CD14-positive monocyte (primary cell): ENCODE results near the gene ANO4. TPM values are rescaled to one million over a fixed set of nuclear protein-coding genes. Genes with fewer than 3 reads are reported as not detected.

ENCODE experiments used
- DNase-seq, 3 donors: peaks; one replicate each; pipeline ENCODE4 v3.0.0-alpha.2; 2011 to 2022
- H2AFZ ChIP-seq: 2 replicates; pipeline ENCODE4 v1.6.0; 2012; ENCODE audit warnings: mild to moderate bottlenecking, low read depth, low read length, inconsistent platforms; ENCODE audit not compliant: insufficient read depth, poor library complexity, severe bottlenecking
- H3K27ac ChIP-seq, 2 donors: 1 replicate in 1 of 2; 2 replicates in 1 of 2; pipeline ENCODE4 v1.5.1; 2012 to 2013; ENCODE audit warnings: low read length in 2 of 2, control low read depth in 1 of 2, inconsistent platforms in 1 of 2, low read depth in 1 of 2, mild to moderate bottlenecking in 1 of 2
- H3K27me3 ChIP-seq, 2 donors: one replicate each; pipeline versions ENCODE4 v1.6.0 to v1.6.1; 2011 to 2013; ENCODE audit warnings: low read length in 2 of 2; ENCODE audit not compliant: control insufficient read depth in 2 of 2, insufficient read depth in 2 of 2
- H3K36me3 ChIP-seq, 2 donors: replicated peaks in 1 of 2; 1 replicate in 1 of 2; 2 replicates in 1 of 2; pipeline versions ENCODE4 v1.5.1 to v1.6.1; 2012 to 2013; ENCODE audit warnings: low read length in 2 of 2, control low read depth in 1 of 2, inconsistent platforms in 1 of 2, mild to moderate bottlenecking in 1 of 2; ENCODE audit not compliant: insufficient read depth in 2 of 2, control insufficient read depth in 1 of 2
- H3K4me1 ChIP-seq, 2 donors: 1 replicate in 1 of 2; 2 replicates in 1 of 2; pipeline versions ENCODE4 v1.5.1 to v1.6.1; 2012 to 2013; ENCODE audit warnings: low read length in 2 of 2, control low read depth in 1 of 2, inconsistent platforms in 1 of 2, mild to moderate bottlenecking in 1 of 2, moderate library complexity in 1 of 2; ENCODE audit not compliant: insufficient read depth in 2 of 2, control insufficient read depth in 1 of 2
- H3K4me2 ChIP-seq: replicated peaks from 2 replicates; pipeline ENCODE3; 2012; ENCODE audit warnings: low read length, moderate library complexity, mild to moderate bottlenecking; ENCODE audit not compliant: poor library complexity, severe bottlenecking; ENCODE audit errors: extremely low read depth
- H3K4me3 ChIP-seq, 3 experiments: fragments of 200-600 bp in 1 of 3; sonication (generic) in 1 of 3; replicated peaks in 1 of 3; 1 replicate in 2 of 3; 2 replicates in 1 of 3; pipeline ENCODE4 v1.5.1; 2011 to 2013; ENCODE audit warnings: low read length in 3 of 3, mild to moderate bottlenecking in 3 of 3, control low read depth in 2 of 3, low read depth in 2 of 3, inconsistent platforms in 1 of 3, moderate library complexity in 1 of 3
- H3K79me2 ChIP-seq: 2 replicates; pipeline ENCODE4 v1.6.0; 2012; ENCODE audit warnings: mild to moderate bottlenecking, control low read depth, inconsistent platforms, low read length, moderate library complexity; ENCODE audit not compliant: insufficient read depth
- H3K9ac ChIP-seq: 2 replicates; pipeline ENCODE4 v1.6.0; 2017; ENCODE audit warnings: low read length, mild to moderate bottlenecking; ENCODE audit not compliant: insufficient read depth, poor library complexity, severe bottlenecking
- H3K9me3 ChIP-seq, 2 donors: replicated peaks in 1 of 2; 1 replicate in 1 of 2; 2 replicates in 1 of 2; pipeline versions ENCODE4 v1.5.1 to v1.6.1; 2012 to 2013; ENCODE audit warnings: low read length in 2 of 2, control low read depth in 1 of 2; ENCODE audit not compliant: control insufficient read depth in 1 of 2, insufficient read depth in 1 of 2
- H4K20me1 ChIP-seq: 2 replicates; pipeline ENCODE4 v1.6.0; 2012; ENCODE audit warnings: mild to moderate bottlenecking, low read length, control low read depth, moderate library complexity; ENCODE audit not compliant: insufficient read depth
- H3K27ac Mint-ChIP-seq, 7 donors: one replicate each; pipeline ENCODE4 v1.8.0; 2020; ENCODE audit warnings: mild to moderate bottlenecking in 7 of 7, mixed read lengths in 7 of 7, moderate library complexity in 6 of 7, inconsistent platforms in 2 of 7
- H3K27me3 Mint-ChIP-seq, 3 donors: one replicate each; pipeline ENCODE4 v1.8.0; 2021 to 2022; ENCODE audit warnings: low read depth in 3 of 3, mild to moderate bottlenecking in 3 of 3, mixed read lengths in 3 of 3, moderate library complexity in 3 of 3, inconsistent platforms in 1 of 3
- H3K36me3 Mint-ChIP-seq, 2 donors: one replicate each; pipeline ENCODE4 v1.8.0; 2020; ENCODE audit warnings: mixed read lengths in 2 of 2, inconsistent platforms in 1 of 2, mild to moderate bottlenecking in 1 of 2
- H3K4me1 Mint-ChIP-seq: one replicate; pipeline ENCODE4 v1.8.0; 2020; ENCODE audit warnings: mild to moderate bottlenecking, mixed read lengths
- H3K4me3 Mint-ChIP-seq, 2 donors: one replicate each; pipeline ENCODE4 v1.8.0; 2020; ENCODE audit warnings: mild to moderate bottlenecking in 2 of 2, mixed read lengths in 2 of 2, moderate library complexity in 1 of 2
- H3K9me3 Mint-ChIP-seq, 7 donors: one replicate each; pipeline ENCODE4 v1.8.0; 2020 to 2022; ENCODE audit warnings: mixed read lengths in 7 of 7, mild to moderate bottlenecking in 6 of 7, moderate library complexity in 6 of 7, inconsistent platforms in 2 of 7
- WGBS: methylation state at CpG from one replicate; pipeline ENCODE4 v1.1.5; 2013; ENCODE audit warnings: missing lambda C conversion rate; ENCODE audit not compliant: insufficient coverage; 5-methylcytosine and 5-hydroxymethylcytosine counted together
- intact Hi-C, 2 donors: fragments of 100-400 bp; cut with micrococcal nuclease; formaldehyde crosslinking; loops; one replicate each; pipeline versions ENCODE4 v1.15.0 to v1.15.1; 2023
- polyA plus RNA-seq, 3 donors: library from polyadenylated mRNA; depleted of rRNA in 1 of 3; unstranded in 2 of 3; stranded (reverse) in 1 of 3; fragments of 300-500 nt in 2 of 3; fragments of >200 nt in 1 of 3; fragmentation: Illumina TruSeq in 2 of 3; gene quantifications; 1 replicate in 2 of 3; 2 replicates in 1 of 3; pipeline ENCODE4 v1.2.3, GENCODE V29; 2012 to 2021
- TF ChIP-seq, protein P1 (sequence below): fragments of 200-600 bp; IDR thresholded peaks from one replicate; pipeline ENCODE4 v1.8.0; 2022; ENCODE audit warnings: antibody characterized with exemption, mild to moderate bottlenecking

ANO4 gene
- polyA plus RNA-seq, 3 donors, result not detected

DNA sequence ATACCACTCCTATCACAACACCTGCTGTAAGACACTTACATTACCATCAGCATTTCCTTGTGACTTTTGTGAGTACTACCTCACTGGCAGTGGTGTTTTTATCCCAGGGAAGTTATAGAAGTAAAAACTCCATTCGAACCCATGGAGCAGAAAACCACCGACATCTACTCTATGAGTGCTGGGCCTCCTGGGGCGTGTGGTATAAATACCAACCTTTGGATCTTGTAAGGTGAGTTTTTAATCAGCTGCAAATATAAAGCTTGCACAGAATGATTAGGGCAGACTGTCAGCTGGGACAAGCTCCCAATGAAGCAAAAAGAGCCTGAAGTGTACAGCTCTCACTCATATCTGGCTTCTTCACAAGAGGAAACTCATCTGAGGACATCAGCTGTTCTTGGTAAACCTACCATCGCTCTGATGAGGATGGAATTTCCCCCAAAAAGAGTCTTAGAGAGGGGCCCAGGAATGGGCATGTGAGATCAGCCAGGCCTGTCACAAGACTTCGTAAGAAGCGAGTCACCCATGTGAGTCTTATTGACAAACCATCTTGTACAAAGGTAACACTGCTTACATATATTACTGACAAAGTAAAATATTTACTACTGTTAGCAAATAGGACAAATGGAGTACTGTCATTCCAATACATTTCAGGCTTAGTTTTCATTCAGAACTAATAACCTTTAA, 245.4 kb downstream of the ANO4 start:
- H3K4me1 Mint-ChIP-seq, result no peaks in the 10 kb centered on the region
- H3K27me3 Mint-ChIP-seq, result no peaks in the 10 kb centered on the region
- DNase-seq, result no peak
- Histone ChIP-seq H3K79me2 (no peaks in the 10 kb centered on the region), H3K9ac (no peak overlapping the region), H3K4me1 (no peaks in the 10 kb centered on the region), H3K4me2 (no peak overlapping the region), H3K9me3 (no peaks in the 10 kb centered on the region), H2AFZ (no peak overlapping the region), H3K27me3 (no peaks in the 10 kb centered on the region), H4K20me1 (no peaks in the 10 kb centered on the region), H3K4me3 (no peak overlapping the region), H3K27ac (no peak overlapping the region), H3K36me3 (no peaks in the 10 kb centered on the region)
- intact Hi-C loops, result no loop called here
- H3K36me3 Mint-ChIP-seq, result no peaks in the 10 kb centered on the region
- H3K27ac Mint-ChIP-seq, result no peak overlapping the region
- TF ChIP-seq, protein P1, sequence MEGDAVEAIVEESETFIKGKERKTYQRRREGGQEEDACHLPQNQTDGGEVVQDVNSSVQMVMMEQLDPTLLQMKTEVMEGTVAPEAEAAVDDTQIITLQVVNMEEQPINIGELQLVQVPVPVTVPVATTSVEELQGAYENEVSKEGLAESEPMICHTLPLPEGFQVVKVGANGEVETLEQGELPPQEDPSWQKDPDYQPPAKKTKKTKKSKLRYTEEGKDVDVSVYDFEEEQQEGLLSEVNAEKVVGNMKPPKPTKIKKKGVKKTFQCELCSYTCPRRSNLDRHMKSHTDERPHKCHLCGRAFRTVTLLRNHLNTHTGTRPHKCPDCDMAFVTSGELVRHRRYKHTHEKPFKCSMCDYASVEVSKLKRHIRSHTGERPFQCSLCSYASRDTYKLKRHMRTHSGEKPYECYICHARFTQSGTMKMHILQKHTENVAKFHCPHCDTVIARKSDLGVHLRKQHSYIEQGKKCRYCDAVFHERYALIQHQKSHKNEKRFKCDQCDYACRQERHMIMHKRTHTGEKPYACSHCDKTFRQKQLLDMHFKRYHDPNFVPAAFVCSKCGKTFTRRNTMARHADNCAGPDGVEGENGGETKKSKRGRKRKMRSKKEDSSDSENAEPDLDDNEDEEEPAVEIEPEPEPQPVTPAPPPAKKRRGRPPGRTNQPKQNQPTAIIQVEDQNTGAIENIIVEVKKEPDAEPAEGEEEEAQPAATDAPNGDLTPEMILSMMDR, result no peak
- no peak overlapping the region for H3K4me3 Mint-ChIP-seq
- H3K9me3 Mint-ChIP-seq, result peaks cover 0 to 6% (median 0%) of the 10 kb centered on the region in 7 donors
- 100% methylated on average over 1 of the region's 6 CpGs for WGBS

DNA sequence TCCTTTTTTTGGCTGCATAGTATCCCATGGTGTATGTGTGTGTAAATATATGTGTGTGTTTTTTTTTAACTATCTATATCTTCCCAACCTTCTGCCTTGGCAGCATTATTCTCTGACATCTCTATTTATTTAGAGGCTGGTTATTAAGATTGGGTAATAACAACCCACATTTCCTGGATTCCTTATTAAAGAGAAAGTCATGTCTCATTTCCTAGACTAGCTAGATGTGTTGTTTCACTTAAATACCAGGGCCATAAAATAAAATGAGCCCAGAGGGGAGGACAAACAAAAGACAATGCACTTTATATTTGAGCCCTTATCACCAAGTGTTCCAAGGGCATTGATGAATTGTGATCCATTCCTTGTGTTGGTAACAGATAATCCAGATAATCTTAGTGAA, 246.4 kb downstream of the ANO4 start:
- H3K27me3 ChIP-seq, result no peaks in the 10 kb centered on the region
- no peak overlapping the region for H3K4me3 Mint-ChIP-seq
- peaks cover 0 to 6% (median 0%) of the 10 kb centered on the region in 7 donors for H3K9me3 Mint-ChIP-seq
- no peak overlapping the region for H2AFZ ChIP-seq
- no peaks in the 10 kb centered on the region for H3K4me1 ChIP-seq
- no peak for DNase-seq
- H3K27me3 Mint-ChIP-seq, result no peaks in the 10 kb centered on the region
- H3K36me3 ChIP-seq, result no peaks in the 10 kb centered on the region
- H4K20me1 ChIP-seq, result no peaks in the 10 kb centered on the region
- intact Hi-C loops, result no loop called here
- H3K36me3 Mint-ChIP-seq, result no peaks in the 10 kb centered on the region
- no peak overlapping the region for H3K9ac ChIP-seq
- H3K4me3 ChIP-seq, result no peak overlapping the region
- H3K27ac Mint-ChIP-seq, result no peak overlapping the region
- H3K27ac ChIP-seq, result no peak overlapping the region
- no peaks in the 10 kb centered on the region for H3K79me2 ChIP-seq
- no peaks in the 10 kb centered on the region for H3K9me3 ChIP-seq
- H3K4me2 ChIP-seq, result no peak overlapping the region
- TF ChIP-seq, protein P1, result no peak
- no peaks in the 10 kb centered on the region for H3K4me1 Mint-ChIP-seq
